ENCODE data around the gene SMARCD1.
A peak's percentile ranks its signal among the peaks of the same experiment; 100 is the strongest.

Gene SMARCD1

GRCh38 chr12:50057000-50057841, 27.9 kb upstream of the SMARCD1 start, which contains the start of gene ASIC1:
Gene ASIC1 (plus strand): TSS chr12:50057596. CDS start chr12:50058767, 1,171 bp downstream.
- no peak for DNase-seq (ENCODE audit: low spot score)

GRCh38 chr12:50057896-50058670, 27.1 kb upstream of the SMARCD1 start:
- no peak for DNase-seq (ENCODE audit: low spot score)

GRCh38 chr12:50058743-50059312, 26.3 kb upstream of the SMARCD1 start:
- DNase-seq (ENCODE audit: low spot score): no peak

GRCh38 chr12:50059440-50060119, 25.6 kb upstream of the SMARCD1 start:
- no peak for DNase-seq (ENCODE audit: low spot score)

GRCh38 chr12:50060120-50060468, 25.0 kb upstream of the SMARCD1 start:
- no peak for DNase-seq (ENCODE audit: low spot score)

- DNase-seq (ENCODE audit: low spot score): no peak
These were observed 24.0 kb upstream of the SMARCD1 start for GRCh38 chr12:50061171-50061570.

GRCh38 chr12:50061946-50062686, 23.0 kb upstream of the SMARCD1 start:
- DNase-seq (ENCODE audit: low spot score): no peak

GRCh38 chr12:50062728-50063460, 22.2 kb upstream of the SMARCD1 start:
- no peak for DNase-seq (ENCODE audit: low spot score)

GRCh38 chr12:50065726-50066310, 19.3 kb upstream of the SMARCD1 start:
- no peak for DNase-seq (ENCODE audit: low spot score)

- no peak for DNase-seq (ENCODE audit: low spot score)
These were observed 18.7 kb upstream of the SMARCD1 start for GRCh38 chr12:50066402-50066801.

GRCh38 chr12:50069069-50069468, 16.1 kb upstream of the SMARCD1 start:
- DNase-seq (ENCODE audit: low spot score): no peak

- no peak for DNase-seq (ENCODE audit: low spot score)
These were observed 15.6 kb upstream of the SMARCD1 start for GRCh38 chr12:50069539-50069938.

- peak; percentile 79 for DNase-seq (ENCODE audit: low spot score)
These were observed 14.7 kb upstream of the SMARCD1 start for GRCh38 chr12:50070314-50071060.

- DNase-seq (ENCODE audit: low spot score): no peak
These were observed 12.8 kb upstream of the SMARCD1 start for GRCh38 chr12:50072198-50072907.

- DNase-seq (ENCODE audit: low spot score): no peak
These were observed 11.9 kb upstream of the SMARCD1 start for GRCh38 chr12:50073206-50073605.

GRCh38 chr12:50073712-50074111, 11.4 kb upstream of the SMARCD1 start:
- DNase-seq (ENCODE audit: low spot score): no peak

- DNase-seq (ENCODE audit: low spot score): peak; percentile 81
These were observed 10.0 kb upstream of the SMARCD1 start for GRCh38 chr12:50074936-50075807.

GRCh38 chr12:50075808-50076170, 9.4 kb upstream of the SMARCD1 start:
- DNase-seq (ENCODE audit: low spot score): no peak
